Measurements from ENCODE around the gene NDC1.
"Not testable (repeated sequence)": the region's sequence is repeated elsewhere in the genome, so short reads cannot be mapped to it uniquely, and the experiment has no call there.

DNA sequence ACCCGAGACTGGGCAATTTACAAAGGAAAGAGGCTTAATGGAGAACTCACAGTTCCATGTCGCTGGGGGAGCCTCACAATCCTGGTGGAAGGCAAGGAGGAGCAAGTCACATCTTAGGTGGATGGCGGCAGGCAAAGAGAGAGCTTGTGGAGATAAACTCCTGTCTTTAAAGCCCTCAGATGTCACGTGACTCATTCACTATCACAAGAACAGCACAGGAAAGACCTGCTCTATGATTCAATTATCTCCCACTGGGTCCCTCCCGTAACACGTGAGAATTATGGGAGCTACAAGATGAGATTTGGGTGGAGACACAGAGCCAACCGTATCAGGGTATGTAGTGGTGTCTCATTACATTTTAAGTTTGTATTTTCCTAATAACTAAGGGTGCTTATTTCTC is 77.6 kb downstream of the NDC1 start:
- TF ChIP-seq, protein P1, sequence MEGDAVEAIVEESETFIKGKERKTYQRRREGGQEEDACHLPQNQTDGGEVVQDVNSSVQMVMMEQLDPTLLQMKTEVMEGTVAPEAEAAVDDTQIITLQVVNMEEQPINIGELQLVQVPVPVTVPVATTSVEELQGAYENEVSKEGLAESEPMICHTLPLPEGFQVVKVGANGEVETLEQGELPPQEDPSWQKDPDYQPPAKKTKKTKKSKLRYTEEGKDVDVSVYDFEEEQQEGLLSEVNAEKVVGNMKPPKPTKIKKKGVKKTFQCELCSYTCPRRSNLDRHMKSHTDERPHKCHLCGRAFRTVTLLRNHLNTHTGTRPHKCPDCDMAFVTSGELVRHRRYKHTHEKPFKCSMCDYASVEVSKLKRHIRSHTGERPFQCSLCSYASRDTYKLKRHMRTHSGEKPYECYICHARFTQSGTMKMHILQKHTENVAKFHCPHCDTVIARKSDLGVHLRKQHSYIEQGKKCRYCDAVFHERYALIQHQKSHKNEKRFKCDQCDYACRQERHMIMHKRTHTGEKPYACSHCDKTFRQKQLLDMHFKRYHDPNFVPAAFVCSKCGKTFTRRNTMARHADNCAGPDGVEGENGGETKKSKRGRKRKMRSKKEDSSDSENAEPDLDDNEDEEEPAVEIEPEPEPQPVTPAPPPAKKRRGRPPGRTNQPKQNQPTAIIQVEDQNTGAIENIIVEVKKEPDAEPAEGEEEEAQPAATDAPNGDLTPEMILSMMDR (optimal IDR thresholded peaks at IDR 0.05 in 1 of 3, IDR thresholded peaks at IDR 0.05 in 1 of 3, conservative IDR thresholded peaks at IDR 0.05 in 1 of 3; ENCODE audit: extremely low read depth in 1 of 3, insufficient read depth in 2 of 3, low read length in 3 of 3) = not testable (repeated sequence)
- TF ChIP-seq EZH2 (IDR thresholded peaks at IDR 0.05; ENCODE audit: low read length) = not testable (repeated sequence)
